ENCODE measurements around the gene PHF21B. TPM values are rescaled to one million over a fixed set of nuclear protein-coding genes. Genes with fewer than 3 reads are reported as not detected.

The PHF21B gene
- total RNA-seq, 1 donor from 2014 or later = 0.07 TPM

GRCh38 chr22:44954149-44954548 lies 55.7 kb downstream of the PHF21B start:
- Mint-ChIP-seq H3K27me3 (no peaks in the 10 kb centered on the region), H3K4me1 (no peaks in the 10 kb centered on the region), H3K36me3 (ENCODE audit: low read depth) (no peaks in the 10 kb centered on the region), H3K4me3 (no peak overlapping the region), H3K27ac (no peak overlapping the region), H3K9me3 (no peaks in the 10 kb centered on the region)
- DNase-seq = no peak
- intact Hi-C loops (cut with micrococcal nuclease) = no loop called here

GRCh38 chr22:44952863-44953746 lies 56.7 kb downstream of the PHF21B start:
- DNase-seq = no peak
- H3K27me3 Mint-ChIP-seq = no peaks in the 10 kb centered on the region
- H3K4me3 Mint-ChIP-seq = no peak overlapping the region
- no peaks in the 10 kb centered on the region for H3K4me1 Mint-ChIP-seq
- H3K36me3 Mint-ChIP-seq (ENCODE audit: low read depth) = no peaks in the 10 kb centered on the region
- H3K9me3 Mint-ChIP-seq = no peaks in the 10 kb centered on the region
- intact Hi-C loops (cut with micrococcal nuclease) = no loop called here
- no peak overlapping the region for H3K27ac Mint-ChIP-seq

GRCh38 chr22:44951510-44951816 lies 58.3 kb downstream of the PHF21B start:
- H3K4me3 Mint-ChIP-seq = no peak overlapping the region

GRCh38 chr22:44950806-44951509 lies 58.8 kb downstream of the PHF21B start:
- DNase-seq = no peak
- Mint-ChIP-seq H3K4me1 (no peaks in the 10 kb centered on the region), H3K9me3 (no peaks in the 10 kb centered on the region), H3K27me3 (no peaks in the 10 kb centered on the region), H3K4me3 (no peak overlapping the region), H3K27ac (no peak overlapping the region), H3K36me3 (ENCODE audit: low read depth) (no peaks in the 10 kb centered on the region)
- intact Hi-C loops (cut with micrococcal nuclease) = no loop called here

More at GRCh38 chr22:44951510-44951816, 58.3 kb downstream of the PHF21B start:
- Mint-ChIP-seq H3K9me3 (no peaks in the 10 kb centered on the region), H3K36me3 (ENCODE audit: low read depth) (no peaks in the 10 kb centered on the region), H3K27ac (no peak overlapping the region), H3K27me3 (no peaks in the 10 kb centered on the region), H3K4me1 (no peaks in the 10 kb centered on the region)
- intact Hi-C loops (cut with micrococcal nuclease) = no loop called here
- DNase-seq = no peak

- Mint-ChIP-seq H3K4me1 (no peaks in the 10 kb centered on the region), H3K27ac (no peak overlapping the region), H3K4me3 (no peak overlapping the region), H3K9me3 (no peaks in the 10 kb centered on the region), H3K36me3 (ENCODE audit: low read depth) (no peaks in the 10 kb centered on the region), H3K27me3 (no peaks in the 10 kb centered on the region)
- no peak for DNase-seq
- intact Hi-C loops (cut with micrococcal nuclease) = no loop called here
Measured at GRCh38 chr22:44947846-44948245, 62.0 kb downstream of the PHF21B start.

GRCh38 chr22:44947049-44947448 lies 62.8 kb downstream of the PHF21B start:
- intact Hi-C loops (cut with micrococcal nuclease) = no loop called here
- Mint-ChIP-seq H3K4me1 (no peaks in the 10 kb centered on the region), H3K36me3 (ENCODE audit: low read depth) (no peaks in the 10 kb centered on the region), H3K27me3 (no peaks in the 10 kb centered on the region), H3K27ac (no peak overlapping the region), H3K9me3 (no peaks in the 10 kb centered on the region), H3K4me3 (no peak overlapping the region)
- DNase-seq = no peak

GRCh38 chr22:44944883-44945601 lies 64.8 kb downstream of the PHF21B start:
- no peak overlapping the region for H3K27ac Mint-ChIP-seq
- H3K4me3 Mint-ChIP-seq = no peak overlapping the region
- intact Hi-C loops (cut with micrococcal nuclease) = no loop called here
- no peaks in the 10 kb centered on the region for H3K9me3 Mint-ChIP-seq
- H3K36me3 Mint-ChIP-seq (ENCODE audit: low read depth) = no peaks in the 10 kb centered on the region
- no peak for DNase-seq
- H3K4me1 Mint-ChIP-seq = no peaks in the 10 kb centered on the region
- H3K27me3 Mint-ChIP-seq = no peaks in the 10 kb centered on the region

- DNase-seq = no peak
- Mint-ChIP-seq H3K27ac (no peak overlapping the region), H3K4me3 (no peak overlapping the region), H3K27me3 (no peaks in the 10 kb centered on the region), H3K4me1 (no peaks in the 10 kb centered on the region), H3K9me3 (no peaks in the 10 kb centered on the region), H3K36me3 (ENCODE audit: low read depth) (no peaks in the 10 kb centered on the region)
- intact Hi-C loops (cut with micrococcal nuclease) = no loop called here
Measured at GRCh38 chr22:44943701-44944324, 66.0 kb downstream of the PHF21B start.

GRCh38 chr22:44942979-44943700 lies 66.7 kb downstream of the PHF21B start:
- Mint-ChIP-seq H3K36me3 (ENCODE audit: low read depth) (no peaks in the 10 kb centered on the region), H3K4me3 (no peak overlapping the region), H3K27me3 (no peaks in the 10 kb centered on the region), H3K27ac (no peak overlapping the region), H3K4me1 (no peaks in the 10 kb centered on the region), H3K9me3 (no peaks in the 10 kb centered on the region)
- intact Hi-C loops (cut with micrococcal nuclease) = no loop called here
- no peak for DNase-seq

- Mint-ChIP-seq H3K4me3 (no peak overlapping the region), H3K36me3 (ENCODE audit: low read depth) (no peaks in the 10 kb centered on the region), H3K9me3 (no peaks in the 10 kb centered on the region), H3K27me3 (no peaks in the 10 kb centered on the region), H3K4me1 (no peaks in the 10 kb centered on the region), H3K27ac (no peak overlapping the region)
- intact Hi-C loops (cut with micrococcal nuclease) = no loop called here
- DNase-seq = no peak
Measured at GRCh38 chr22:44942056-44942455, 67.7 kb downstream of the PHF21B start.

GRCh38 chr22:44941207-44941606 lies 68.6 kb downstream of the PHF21B start:
- H3K9me3 Mint-ChIP-seq = no peaks in the 10 kb centered on the region
- H3K27me3 Mint-ChIP-seq = no peaks in the 10 kb centered on the region
- intact Hi-C loops (cut with micrococcal nuclease) = no loop called here
- H3K4me1 Mint-ChIP-seq = no peaks in the 10 kb centered on the region
- DNase-seq = no peak
- no peak overlapping the region for H3K27ac Mint-ChIP-seq
- H3K36me3 Mint-ChIP-seq (ENCODE audit: low read depth) = no peaks in the 10 kb centered on the region
- H3K4me3 Mint-ChIP-seq = no peak overlapping the region

- no peak for DNase-seq
- Mint-ChIP-seq H3K4me3 (no peak overlapping the region), H3K27ac (no peak overlapping the region), H3K4me1 (no peaks in the 10 kb centered on the region), H3K36me3 (ENCODE audit: low read depth) (no peaks in the 10 kb centered on the region), H3K9me3 (no peaks in the 10 kb centered on the region), H3K27me3 (no peaks in the 10 kb centered on the region)
- intact Hi-C loops (cut with micrococcal nuclease) = no loop called here
Measured at GRCh38 chr22:44940130-44940529, 69.7 kb downstream of the PHF21B start.

GRCh38 chr22:44939451-44939850 lies 70.4 kb downstream of the PHF21B start:
- Mint-ChIP-seq H3K9me3 (no peaks in the 10 kb centered on the region), H3K4me3 (no peak overlapping the region), H3K27ac (no peak overlapping the region), H3K36me3 (ENCODE audit: low read depth) (no peaks in the 10 kb centered on the region), H3K4me1 (no peaks in the 10 kb centered on the region), H3K27me3 (no peaks in the 10 kb centered on the region)
- no peak for DNase-seq
- intact Hi-C loops (cut with micrococcal nuclease) = no loop called here

All from activated CD4-positive, alpha-beta T cell treated with anti-CD3 and anti-CD28 coated beads, Interleukin-2, amount 10 ng/mL, durations not matched to agents 24 days and 14 days (primary cell).